LNCAP (cell line): Measurements from ENCODE around the gene CDKN1C.

Source experiments
- CTCF ChIP-seq: fragments of 450-650 bp; IDR thresholded peaks from 2 replicates; pipeline ENCODE4 v1.5.1; 2017; ENCODE audit warnings: mild to moderate bottlenecking

Gene CDKN1C

GRCh38 chr11:2920343-2920742 lies 34.8 kb upstream of the CDKN1C start:
- no peak for TF ChIP-seq CTCF

DNA sequence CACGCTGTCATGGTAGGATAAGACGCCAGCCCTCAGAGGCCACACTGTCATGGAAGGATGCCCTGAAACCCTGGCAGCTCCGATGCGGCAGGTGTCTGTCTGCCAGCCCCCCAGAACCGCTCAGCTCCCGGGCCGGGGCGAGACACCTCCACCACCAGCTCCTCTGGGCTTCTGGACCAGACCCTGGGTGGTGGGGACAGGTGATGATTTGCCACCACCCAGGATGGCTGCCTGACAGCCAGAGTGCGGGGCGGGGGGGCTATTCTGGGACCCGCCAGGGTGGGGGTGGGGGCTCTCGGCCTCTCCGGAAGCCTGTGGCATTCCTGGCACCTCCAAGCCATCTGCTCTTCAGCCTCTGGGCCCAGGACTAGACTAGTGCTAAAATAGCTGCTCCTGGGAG lies 34.3 kb upstream of the CDKN1C start:
- no peak for TF ChIP-seq CTCF

- TF ChIP-seq CTCF: no peak
Observed at GRCh38 chr11:2919188-2919587, 33.6 kb upstream of the CDKN1C start.

GRCh38 chr11:2917842-2918490 lies 32.4 kb upstream of the CDKN1C start:
- no peak for TF ChIP-seq CTCF

- no peak for TF ChIP-seq CTCF
Observed at GRCh38 chr11:2916892-2917645, 31.5 kb upstream of the CDKN1C start.

GRCh38 chr11:2916114-2916891 lies 30.7 kb upstream of the CDKN1C start:
- no peak for TF ChIP-seq CTCF

GRCh38 chr11:2915473-2915872 lies 29.9 kb upstream of the CDKN1C start:
- TF ChIP-seq CTCF: no peak
